Liver (tissue), 9 donors: ENCODE results near the gene TAF4. TPM values are rescaled to one million over a fixed set of nuclear protein-coding genes. Genes with fewer than 3 reads are reported as not detected.

Experiments
- DNase-seq: peaks from one replicate; pipeline ENCODE4 v3.0.0-alpha.2; 2017; ENCODE audit warnings: low spot score
- H3K27ac ChIP-seq, 2 donors: one replicate each; pipeline ENCODE4 v1.7.0; 2013; ENCODE audit warnings: inconsistent platforms in 2 of 2, low read length in 2 of 2, control low read depth in 1 of 2, low read depth in 1 of 2, mild to moderate bottlenecking in 1 of 2
- H3K27me3 ChIP-seq, 4 donors: one replicate each; pipeline versions ENCODE4 v1.6.1 to v1.7.0; 2013; ENCODE audit warnings: low read length in 3 of 4, inconsistent platforms in 1 of 4, mild to moderate bottlenecking in 1 of 4, moderate library complexity in 1 of 4; ENCODE audit not compliant: control insufficient read depth in 4 of 4, insufficient read depth in 4 of 4
- H3K36me3 ChIP-seq, 4 donors: one replicate each; pipeline versions ENCODE4 v1.6.1 to v1.7.0; 2013; ENCODE audit warnings: low read length in 3 of 4, mild to moderate bottlenecking in 3 of 4, low read depth in 1 of 4, moderate library complexity in 1 of 4; ENCODE audit not compliant: control insufficient read depth in 4 of 4, insufficient read depth in 3 of 4
- H3K4me1 ChIP-seq, 4 donors: one replicate each; pipeline versions ENCODE4 v1.6.1 to v1.7.0; 2013; ENCODE audit warnings: low read length in 3 of 4, mild to moderate bottlenecking in 3 of 4, moderate library complexity in 1 of 4; ENCODE audit not compliant: control insufficient read depth in 4 of 4, insufficient read depth in 4 of 4
- H3K4me3 ChIP-seq, 3 donors: one replicate each; pipeline versions ENCODE4 v1.6.1 to v1.7.0; 2013; ENCODE audit warnings: low read length in 3 of 3, control low read depth in 1 of 3, low read depth in 1 of 3, mild to moderate bottlenecking in 1 of 3
- H3K9ac ChIP-seq, 2 donors: one replicate each; pipeline ENCODE4 v1.7.0; 2013; ENCODE audit warnings: low read length in 2 of 2, mild to moderate bottlenecking in 2 of 2, moderate library complexity in 2 of 2, control low read depth in 1 of 2, low read depth in 1 of 2
- H3K9me3 ChIP-seq, 4 donors: one replicate each; pipeline versions ENCODE4 v1.6.1 to v1.7.0; 2013; ENCODE audit warnings: low read length in 3 of 4; ENCODE audit not compliant: control insufficient read depth in 4 of 4
- ATF3 ChIP-seq: IDR thresholded peaks from 2 replicates; pipeline ENCODE4 v1.6.1; 2016; ENCODE audit warnings: antibody characterized with exemption
- CTCF ChIP-seq: fragments of 150-350 bp; IDR thresholded peaks from 2 replicates; pipeline ENCODE4 v1.5.1; 2017; ENCODE audit warnings: improper control_type of control experiment, low read depth, low read length; ENCODE audit not compliant: missing input control
- EGR1 ChIP-seq, 2 donors: IDR thresholded peaks; 2 replicates each; pipeline ENCODE4 v1.6.1; 2016 to 2018; ENCODE audit warnings: antibody characterized with exemption in 2 of 2, low read depth in 2 of 2
- FOXA1 ChIP-seq: IDR thresholded peaks from 2 replicates; pipeline ENCODE4 v1.6.1; 2016; ENCODE audit warnings: antibody characterized with exemption
- FOXA2 ChIP-seq: IDR thresholded peaks from 2 replicates; pipeline ENCODE4 v1.6.1; 2016; ENCODE audit warnings: antibody characterized with exemption
- GABPA ChIP-seq, 2 donors: IDR thresholded peaks in 1 of 2; conservative IDR thresholded peaks in 1 of 2; 2 replicates each; pipeline ENCODE4 v1.6.1; 2016; ENCODE audit warnings: antibody characterized with exemption in 2 of 2, mild to moderate bottlenecking in 1 of 2, moderate library complexity in 1 of 2
- HNF4A ChIP-seq, 2 donors: conservative IDR thresholded peaks; 2 replicates each; pipeline ENCODE4 v1.6.1; 2016; ENCODE audit warnings: antibody characterized with exemption in 2 of 2, mild to moderate bottlenecking in 2 of 2
- HNF4G ChIP-seq: IDR thresholded peaks from 2 replicates; pipeline ENCODE4 v1.6.1; 2016; ENCODE audit warnings: antibody characterized with exemption
- JUND ChIP-seq, 2 donors: IDR thresholded peaks; 2 replicates each; pipeline ENCODE4 v1.6.1; 2016; ENCODE audit warnings: antibody characterized with exemption in 2 of 2
- MAX ChIP-seq: IDR thresholded peaks from 2 replicates; pipeline ENCODE4 v1.6.1; 2016; ENCODE audit warnings: antibody characterized with exemption
- NR2F2 ChIP-seq: IDR thresholded peaks from 2 replicates; pipeline ENCODE4 v1.6.1; 2016; ENCODE audit warnings: antibody characterized with exemption
- RAD21 ChIP-seq, 2 donors: IDR thresholded peaks; 2 replicates each; pipeline ENCODE4 v1.6.1; 2016; ENCODE audit warnings: antibody characterized with exemption in 2 of 2, mild to moderate bottlenecking in 2 of 2
- REST ChIP-seq: IDR thresholded peaks from 2 replicates; pipeline ENCODE4 v1.6.1; 2016; ENCODE audit warnings: antibody characterized with exemption, mild to moderate bottlenecking
- RXRA ChIP-seq, 2 donors: IDR thresholded peaks; 2 replicates each; pipeline ENCODE4 v1.6.1; 2017 to 2018; ENCODE audit warnings: antibody characterized with exemption in 2 of 2, mild to moderate bottlenecking in 1 of 2
- SP1 ChIP-seq: IDR thresholded peaks from 2 replicates; pipeline ENCODE4 v1.6.1; 2018; ENCODE audit warnings: antibody characterized with exemption, mild to moderate bottlenecking
- TAF1 ChIP-seq: conservative IDR thresholded peaks from 2 replicates; pipeline ENCODE4 v1.6.1; 2016; ENCODE audit warnings: antibody characterized with exemption, mild to moderate bottlenecking
- YY1 ChIP-seq: IDR thresholded peaks from 2 replicates; pipeline ENCODE4 v1.6.1; 2016; ENCODE audit warnings: antibody characterized with exemption, mild to moderate bottlenecking
- ZBTB33 ChIP-seq: IDR thresholded peaks from 2 replicates; pipeline ENCODE4 v1.6.1; 2016; ENCODE audit warnings: antibody characterized with exemption
- WGBS: extraction: QIAGEN DNeasy Blood & Tissue Kit; methylation state at CpG from one replicate; pipeline ENCODE4 v1.1.7; 2013; 5-methylcytosine and 5-hydroxymethylcytosine counted together
- polyA plus RNA-seq, 2 donors: library from polyadenylated mRNA; stranded (reverse) in 1 of 2; unstranded in 1 of 2; fragments of 200-250 nt in 1 of 2; fragments of >200 nt in 1 of 2; fragmentation: Nextera tagmentation in 1 of 2; extraction: Ambion mirVana in 1 of 2; gene quantifications; one replicate each; pipeline versions ENCODE4 v1.2.1 to v1.2.3, GENCODE V29; 2013 to 2015
- total RNA-seq, 2 donors: library from RNA; depleted of rRNA; stranded (reverse); fragments of >200 nt; gene quantifications; one replicate each; pipeline ENCODE4 v1.2.3, GENCODE V29; 2014
- donor health status: healthy.
- donor health status: healthy.
- donor health status: healthy.
- donor health status: healthy.
- donor health status: healthy.

TAF4 gene
- total and polyA plus RNA-seq, 4 donors = 2.0 to 11.8 (median 5.6) TPM

GRCh38 chr20:62048821-62049291 is 16.8 kb downstream of the TAF4 start:
- no peaks in the 10 kb centered on the region for H3K27me3 ChIP-seq
- 91% methylated on average over 18 of the region's 18 CpGs for WGBS
- no peak overlapping the region for H3K4me3 ChIP-seq
- no peaks in the 10 kb centered on the region for H3K36me3 ChIP-seq
- H3K9ac ChIP-seq = no peak overlapping the region
- peaks cover under 1 to 9% (median 7%) of the 10 kb centered on the region in 4 donors for H3K4me1 ChIP-seq
- no peak for DNase-seq
- no peak overlapping the region for H3K27ac ChIP-seq
- H3K9me3 ChIP-seq = no peaks in the 10 kb centered on the region
- TF ChIP-seq FOXA2 (no peak), JUND (IDR thresholded peaks at IDR 0.05) (no peak), ZBTB33 (no peak), EGR1 (IDR thresholded peaks at IDR 0.05; ENCODE audit: low read depth in 2 of 2) (no peak), NR2F2 (no peak), HNF4A (conservative IDR thresholded peaks at IDR 0.05) (no peak), YY1 (no peak), MAX (no peak), RAD21 (IDR thresholded peaks at IDR 0.05) (no peak), GABPA (IDR thresholded peaks at IDR 0.05 in 1 of 2, conservative IDR thresholded peaks at IDR 0.05 in 1 of 2) (no peak), HNF4G (no peak), ATF3 (no peak), REST (no peak), SP1 (no peak), CTCF (no peak), RXRA (IDR thresholded peaks at IDR 0.05) (no peak), TAF1 (no peak), FOXA1 (no peak)
